Breast epithelium (tissue), 3 donors: ENCODE measurements around the gene TESMIN.

Experiments
- CTCF ChIP-seq, 3 donors: fragments of 450-650 bp; IDR thresholded peaks; one replicate each; pipeline ENCODE4 v1.5.1; 2016 to 2017; ENCODE audit warnings: antibody characterized with exemption in 3 of 3, mild to moderate bottlenecking in 3 of 3, moderate library complexity in 3 of 3
- POLR2A ChIP-seq: fragments of 450-650 bp; IDR thresholded peaks from one replicate; pipeline ENCODE4 v1.6.1; 2016; ENCODE audit warnings: antibody characterized with exemption, mild to moderate bottlenecking, moderate library complexity

DNA sequence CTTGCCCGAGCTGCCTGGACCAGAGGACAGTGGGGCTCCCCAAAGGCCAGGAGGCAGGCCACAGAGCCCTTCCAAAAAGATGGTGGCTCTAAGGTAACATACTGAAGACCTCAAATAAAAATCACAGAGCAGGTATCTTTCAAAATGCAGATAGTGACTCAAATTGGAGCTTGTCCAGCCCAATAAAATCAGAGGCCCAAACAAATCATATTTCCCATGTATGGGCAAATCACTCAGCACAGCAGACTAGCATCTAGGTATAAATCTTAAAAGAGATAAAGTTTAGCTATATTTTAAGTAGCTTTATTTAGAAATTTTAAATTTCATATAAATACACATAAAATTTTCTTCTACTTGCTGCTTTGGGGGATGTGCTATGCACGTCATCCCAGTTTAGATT is 3.3 kb downstream of the TESMIN start:
- TF ChIP-seq CTCF (IDR thresholded peaks at IDR 0.05) (no peak), POLR2A (no peak)
